ENCODE results near the gene DGCR2.
"Not testable (repeated sequence)": the region's sequence is repeated elsewhere in the genome, so short reads cannot be mapped to it uniquely, and the experiment has no call there.

Gene DGCR2

GRCh38 chr22:19109198-19110063, 12.8 kb downstream of the DGCR2 start:
- no peak for DNase-seq (ENCODE audit: low spot score)

GRCh38 chr22:19108807-19109197, 13.4 kb downstream of the DGCR2 start:
- DNase-seq (ENCODE audit: low spot score): no peak

- no peak for DNase-seq (ENCODE audit: low spot score)
These were observed 14.5 kb downstream of the DGCR2 start for GRCh38 chr22:19107730-19108074.

GRCh38 chr22:19106886-19107729, 15.1 kb downstream of the DGCR2 start:
- no peak for DNase-seq (ENCODE audit: low spot score)

GRCh38 chr22:19105867-19106802, 16.1 kb downstream of the DGCR2 start:
- DNase-seq (ENCODE audit: low spot score): no peak

- DNase-seq (ENCODE audit: low spot score): no peak
These were observed 16.8 kb downstream of the DGCR2 start for GRCh38 chr22:19105456-19105855.

GRCh38 chr22:19103880-19104821, 18.1 kb downstream of the DGCR2 start:
- DNase-seq (ENCODE audit: low spot score): no peak

GRCh38 chr22:19098157-19098556, 24.1 kb downstream of the DGCR2 start:
- DNase-seq (ENCODE audit: low spot score): no peak

- DNase-seq (ENCODE audit: low spot score): no peak
These were observed 24.7 kb downstream of the DGCR2 start for GRCh38 chr22:19097518-19097917.

- DNase-seq (ENCODE audit: low spot score): no peak
These were observed 25.7 kb downstream of the DGCR2 start for GRCh38 chr22:19096555-19096954.

- no peak for DNase-seq (ENCODE audit: low spot score)
These were observed 27.7 kb downstream of the DGCR2 start for GRCh38 chr22:19094393-19094997.

- no peak for DNase-seq (ENCODE audit: low spot score)
These were observed 29.5 kb downstream of the DGCR2 start for GRCh38 chr22:19092725-19093124.

GRCh38 chr22:19090586-19091127, 31.6 kb downstream of the DGCR2 start:
- no peak for DNase-seq (ENCODE audit: low spot score)

- no peak for DNase-seq (ENCODE audit: low spot score)
These were observed 32.0 kb downstream of the DGCR2 start for GRCh38 chr22:19090183-19090582.

GRCh38 chr22:19088866-19089595, 33.2 kb downstream of the DGCR2 start:
- DNase-seq (ENCODE audit: low spot score): no peak

- no peak for DNase-seq (ENCODE audit: low spot score)
These were observed 35.3 kb downstream of the DGCR2 start for GRCh38 chr22:19086896-19087295.

- no peak for DNase-seq (ENCODE audit: low spot score)
These were observed 35.8 kb downstream of the DGCR2 start for GRCh38 chr22:19086417-19086816.

GRCh38 chr22:19085233-19085718, 36.9 kb downstream of the DGCR2 start:
- DNase-seq (ENCODE audit: low spot score): peak; percentile 24

GRCh38 chr22:19084586-19084985, 37.6 kb downstream of the DGCR2 start:
- not testable (repeated sequence) for DNase-seq (ENCODE audit: low spot score)

All from globus pallidus (tissue), 1 donor.